Karpas-422 (cell line): Measurements from ENCODE around the gene TEX38. TPM values are rescaled to one million over a fixed set of nuclear protein-coding genes. Genes with fewer than 3 reads are reported as not detected.
"Not testable (repeated sequence)": the region's sequence is repeated elsewhere in the genome, so short reads cannot be mapped to it uniquely, and the experiment has no call there.

ENCODE experiments used
- DNase-seq: peaks from one replicate; pipeline ENCODE4 v3.0.0-alpha.2; 2015
- H2AFZ ChIP-seq: fragments of 200-600 bp; sonication (generic); 2 replicates; pipeline ENCODE4 v1.6.1; 2014; ENCODE audit warnings: antibody characterized with exemption, low read length, mixed read lengths
- H3K27ac ChIP-seq: fragments of 200-600 bp; sonication (generic); 2 replicates; pipeline ENCODE4 v1.5.1; 2014; ENCODE audit warnings: mild to moderate bottlenecking, low read length, moderate library complexity
- H3K27me3 ChIP-seq: fragments of 200-600 bp; sonication (generic); 2 replicates; pipeline ENCODE4 v1.6.1; 2014; ENCODE audit warnings: low read length, mixed read lengths
- H3K36me3 ChIP-seq: fragments of 200-600 bp; sonication (generic); 2 replicates; pipeline ENCODE4 v1.6.1; 2014; ENCODE audit warnings: low read length, mixed read lengths; ENCODE audit not compliant: insufficient read depth
- H3K4me1 ChIP-seq: fragments of 200-600 bp; sonication (generic); 2 replicates; pipeline ENCODE4 v1.6.1; 2014; ENCODE audit warnings: mild to moderate bottlenecking, low read length, mixed read lengths
- H3K4me2 ChIP-seq: fragments of 200-600 bp; sonication (generic); 2 replicates; pipeline ENCODE4 v1.6.1; 2014; ENCODE audit warnings: low read length, low read depth, mild to moderate bottlenecking; ENCODE audit not compliant: poor library complexity, severe bottlenecking
- H3K4me3 ChIP-seq: fragments of 200-600 bp; sonication (generic); 2 replicates; pipeline ENCODE4 v1.5.1; 2014; ENCODE audit warnings: mild to moderate bottlenecking, antibody characterized with exemption, low read length, mixed read lengths
- H3K79me2 ChIP-seq: fragments of 200-600 bp; sonication (generic); 2 replicates; pipeline ENCODE4 v1.6.1; 2014; ENCODE audit warnings: mild to moderate bottlenecking, low read length, mixed read lengths
- H3K9ac ChIP-seq: fragments of 200-600 bp; sonication (generic); 2 replicates; pipeline ENCODE4 v1.6.0; 2014; ENCODE audit warnings: low read length
- H3K9me2 ChIP-seq: fragments of 200-600 bp; sonication (generic), shearing (Covaris generic); replicated peaks from 2 replicates; pipeline ENCODE4 v1.6.0; 2014; ENCODE audit warnings: mild to moderate bottlenecking, low read length, moderate library complexity; ENCODE audit not compliant: insufficient read depth
- H3K9me3 ChIP-seq: fragments of 300-700, 200-600 bp; sonication (generic); 2 replicates; pipeline ENCODE4 v1.6.1; 2014; ENCODE audit warnings: low read length, mixed read lengths
- H4K20me1 ChIP-seq: fragments of 200-600 bp; sonication (generic); 2 replicates; pipeline ENCODE4 v1.6.1; 2014; ENCODE audit warnings: mild to moderate bottlenecking, antibody characterized with exemption, low read length, low read depth; ENCODE audit not compliant: insufficient read depth
- total RNA-seq: library from RNA; depleted of rRNA; stranded (reverse); fragments of >200 nt; shearing (Covaris generic); gene quantifications from 2 replicates; pipeline ENCODE4 v1.2.3, GENCODE V29; 2014; ENCODE audit warnings: low replicate concordance

Gene TEX38
- total RNA-seq, 1 experiment from 2014 or later: 0.37 TPM

DNA sequence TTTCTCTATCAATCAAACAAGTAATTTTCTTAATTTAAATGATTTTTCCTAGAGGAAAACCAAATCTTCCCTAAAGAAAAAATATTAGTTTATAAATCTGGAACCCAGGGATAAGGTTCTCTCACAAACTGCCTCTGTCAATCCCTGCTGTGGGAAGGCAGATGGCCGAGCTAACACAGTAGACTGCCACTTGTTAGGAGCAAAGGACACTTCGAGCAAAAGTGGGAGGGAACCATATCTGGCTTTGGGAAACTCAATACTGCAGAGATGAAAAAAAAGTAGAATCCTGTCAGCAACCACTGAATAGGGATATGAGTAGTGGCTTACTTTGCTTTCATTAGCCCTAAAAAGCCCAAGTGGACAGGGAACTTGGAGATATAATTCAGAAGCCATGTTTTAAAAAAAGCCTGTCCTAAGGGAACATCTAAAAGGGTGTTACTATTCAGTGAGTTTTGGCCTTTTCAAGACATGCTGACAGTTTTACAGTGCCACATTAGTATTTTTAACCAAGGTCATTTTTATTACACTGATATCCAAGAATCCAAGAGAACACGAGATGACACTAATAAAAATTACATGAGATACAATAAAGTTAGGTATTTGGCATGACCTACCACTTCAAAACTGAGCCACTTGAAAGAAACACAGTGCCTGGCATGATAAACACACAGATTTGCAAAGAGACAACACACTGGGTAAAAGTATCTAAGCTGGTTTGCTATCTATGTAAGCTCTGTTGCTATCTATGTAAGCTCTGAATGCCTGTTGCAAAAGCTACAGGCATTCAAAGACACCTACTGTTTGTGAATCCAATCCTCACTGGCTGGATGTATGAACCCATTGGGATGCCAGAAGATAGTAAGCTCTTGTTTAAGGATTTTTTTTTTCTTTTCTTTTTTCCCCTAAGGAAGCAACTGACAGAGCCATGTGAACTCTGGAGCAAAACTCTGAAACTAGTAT is 21.4 kb downstream of the TEX38 start:
- H3K79me2 ChIP-seq: peaks cover 54% of the 10 kb centered on the region
- no peaks in the 10 kb centered on the region for H3K9me2 ChIP-seq
- H3K9ac ChIP-seq: no peak overlapping the region
- H4K20me1 ChIP-seq: no peaks in the 10 kb centered on the region; the same call in 1 of the 2 replicates
- H3K4me3 ChIP-seq: no peak overlapping the region
- H3K4me1 ChIP-seq: no peaks in the 10 kb centered on the region
- H3K27ac ChIP-seq: no peak overlapping the region
- DNase-seq: no peak
- H3K36me3 ChIP-seq: peaks cover 65% of the 10 kb centered on the region
- H3K27me3 ChIP-seq: no peaks in the 10 kb centered on the region
- no peak overlapping the region for H3K4me2 ChIP-seq
- H3K9me3 ChIP-seq: no peaks in the 10 kb centered on the region
- no peak overlapping the region for H2AFZ ChIP-seq

DNA sequence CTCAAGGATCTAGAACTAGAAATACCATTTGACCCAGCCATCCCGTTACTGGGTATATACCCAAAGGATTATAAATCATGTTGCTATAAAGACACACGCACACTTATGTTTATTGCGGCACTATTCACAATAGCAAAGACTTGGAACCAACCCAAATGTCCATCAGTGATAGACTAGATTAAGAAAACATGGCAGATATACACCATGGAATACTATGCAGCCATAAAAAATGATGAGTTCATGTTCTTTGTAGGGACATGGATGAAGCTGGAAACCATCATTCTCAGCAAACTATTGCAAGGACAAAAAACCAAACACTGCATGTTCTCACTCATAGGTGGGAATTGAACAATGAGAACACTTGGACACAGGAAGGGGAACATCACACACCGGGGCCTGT is 23.0 kb downstream of the TEX38 start:
- H3K9me2 ChIP-seq, H3K27ac ChIP-seq, H3K9ac ChIP-seq, H3K9me3 ChIP-seq, H3K4me3 ChIP-seq, H3K4me2 ChIP-seq, H4K20me1 ChIP-seq, DNase-seq, H3K27me3 ChIP-seq, H3K4me1 ChIP-seq, H2AFZ ChIP-seq: not testable (repeated sequence)
- peaks cover 70% of the 10 kb centered on the region for H3K79me2 ChIP-seq
- peaks cover 72% of the 10 kb centered on the region for H3K36me3 ChIP-seq

DNA sequence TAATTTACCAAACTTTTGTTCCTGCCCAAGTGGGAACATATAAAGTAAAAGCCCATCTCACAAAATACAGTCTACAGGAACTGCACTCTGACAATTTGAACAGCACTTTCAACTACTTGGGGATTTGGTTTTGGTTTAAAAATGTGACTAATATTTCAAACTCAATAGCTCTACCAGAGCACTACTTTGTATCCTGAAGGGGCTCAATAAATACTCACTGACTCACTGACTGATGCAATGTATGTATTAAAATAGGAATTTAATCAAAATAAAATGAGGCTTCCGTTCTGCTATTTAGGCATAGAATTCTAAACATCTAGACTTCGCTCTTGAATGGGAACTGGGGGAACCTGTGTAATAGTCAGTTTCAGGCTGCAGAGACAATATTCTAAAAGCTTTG is 25.4 kb downstream of the TEX38 start:
- no peaks in the 10 kb centered on the region for H3K9me2 ChIP-seq
- H3K4me1 ChIP-seq: no peaks in the 10 kb centered on the region
- H3K9ac ChIP-seq: no peak overlapping the region
- peaks cover 58% of the 10 kb centered on the region for H3K36me3 ChIP-seq
- no peak overlapping the region for H3K4me3 ChIP-seq
- H4K20me1 ChIP-seq: no peaks in the 10 kb centered on the region
- no peak overlapping the region for H3K27ac ChIP-seq
- H3K4me2 ChIP-seq: no peak overlapping the region
- peaks cover 82% of the 10 kb centered on the region for H3K79me2 ChIP-seq
- no peaks in the 10 kb centered on the region for H3K9me3 ChIP-seq
- no peak overlapping the region for H2AFZ ChIP-seq
- no peak for DNase-seq
- H3K27me3 ChIP-seq: no peaks in the 10 kb centered on the region

DNA sequence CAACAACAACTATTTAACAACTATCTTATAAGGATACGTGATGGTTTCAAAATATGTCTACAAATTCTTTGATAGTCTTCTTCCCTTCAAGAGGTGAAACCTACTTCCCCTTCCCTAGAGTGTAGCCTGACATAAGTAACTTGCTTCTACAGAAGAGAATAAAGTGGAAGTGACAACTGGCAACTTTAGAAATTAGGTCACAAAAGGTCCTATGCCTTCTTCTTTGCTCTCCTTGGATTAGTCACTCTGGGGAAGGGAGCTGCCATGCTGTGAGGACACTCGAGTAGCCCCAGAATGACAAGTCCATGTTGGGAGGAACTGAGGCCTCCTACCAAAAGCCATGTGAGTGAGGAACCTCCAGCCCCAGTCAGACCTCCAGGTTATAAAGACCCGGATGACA is 28.0 kb downstream of the TEX38 start:
- H2AFZ ChIP-seq: no peak overlapping the region
- no peaks in the 10 kb centered on the region for H3K4me1 ChIP-seq
- H3K4me2 ChIP-seq: no peak overlapping the region
- H3K27me3 ChIP-seq: no peaks in the 10 kb centered on the region
- no peaks in the 10 kb centered on the region for H4K20me1 ChIP-seq
- H3K9ac ChIP-seq: no peak overlapping the region
- no peak for DNase-seq
- H3K79me2 ChIP-seq: peaks cover 89% of the 10 kb centered on the region
- H3K27ac ChIP-seq: no peak overlapping the region
- no peaks in the 10 kb centered on the region for H3K9me3 ChIP-seq
- no peak overlapping the region for H3K4me3 ChIP-seq
- peaks cover 61% of the 10 kb centered on the region for H3K36me3 ChIP-seq
- no peaks in the 10 kb centered on the region for H3K9me2 ChIP-seq

DNA sequence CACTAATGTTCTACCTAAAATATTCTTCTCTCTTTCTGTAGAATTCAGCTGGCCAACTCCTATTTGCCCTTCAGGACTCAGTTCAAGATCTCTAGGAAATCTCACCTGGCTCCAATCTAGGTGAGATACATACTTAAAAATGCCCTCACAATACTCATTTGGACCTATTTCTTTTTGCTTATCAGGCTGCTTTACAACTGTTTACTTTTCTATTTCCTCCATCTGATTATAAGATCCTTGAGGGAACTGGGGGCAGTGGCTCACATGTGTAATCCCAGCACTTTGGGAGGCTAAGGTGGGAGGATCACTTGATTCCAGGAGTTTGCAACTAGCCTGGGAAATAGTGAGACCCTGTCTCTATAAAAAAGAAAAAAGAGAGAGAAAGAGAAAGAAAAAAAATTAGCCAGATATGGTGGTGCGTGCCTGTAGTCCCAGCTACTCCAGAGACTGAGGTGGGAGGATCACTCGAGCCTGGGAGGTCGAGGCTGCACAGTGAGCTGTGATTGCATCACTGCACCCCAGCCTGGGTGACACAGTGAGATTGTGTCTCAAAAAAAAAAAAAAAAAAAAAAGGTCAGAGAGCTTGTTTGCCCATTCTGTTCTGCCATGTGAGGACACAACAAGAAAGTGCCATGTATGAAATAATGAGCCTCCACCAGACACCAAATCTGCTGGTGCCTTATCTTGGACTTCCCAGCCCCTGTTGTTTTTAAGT is 32.4 kb downstream of the TEX38 start:
- no peak overlapping the region for H2AFZ ChIP-seq
- no peaks in the 10 kb centered on the region for H3K9me2 ChIP-seq
- H3K27ac ChIP-seq: no peak overlapping the region
- H3K9me3 ChIP-seq: no peaks in the 10 kb centered on the region
- H3K27me3 ChIP-seq: no peaks in the 10 kb centered on the region
- no peaks in the 10 kb centered on the region for H3K4me1 ChIP-seq
- no peak overlapping the region for H3K4me3 ChIP-seq
- no peak overlapping the region for H3K9ac ChIP-seq
- no peaks in the 10 kb centered on the region for H4K20me1 ChIP-seq
- H3K36me3 ChIP-seq: peaks cover 55% of the 10 kb centered on the region
- H3K79me2 ChIP-seq: peaks cover 90% of the 10 kb centered on the region
- H3K4me2 ChIP-seq: no peak overlapping the region
- no peak for DNase-seq

DNA sequence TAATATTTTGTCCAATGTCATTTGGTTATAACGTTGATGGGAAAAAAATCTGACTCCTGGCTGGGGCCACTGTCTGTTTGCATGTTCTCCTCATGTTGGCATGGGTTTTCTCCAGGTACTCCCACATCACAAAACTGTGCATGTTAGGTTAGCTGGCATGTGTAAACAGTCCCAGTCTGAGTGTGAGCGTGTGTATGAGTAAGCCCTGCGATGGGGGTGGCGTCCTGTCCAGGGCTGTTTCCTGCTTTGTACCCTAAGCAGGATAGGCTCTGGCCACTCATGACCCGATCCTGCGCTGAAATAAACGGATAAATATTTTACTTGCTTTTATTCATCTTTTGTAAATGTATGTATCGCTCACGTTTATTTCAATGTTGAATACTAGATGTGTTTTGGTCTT is 33.8 kb downstream of the TEX38 start:
- no peak for DNase-seq
- no peaks in the 10 kb centered on the region for H3K27me3 ChIP-seq
- H3K4me1 ChIP-seq: no peaks in the 10 kb centered on the region
- peaks cover 53% of the 10 kb centered on the region for H3K36me3 ChIP-seq
- no peak overlapping the region for H3K9ac ChIP-seq
- H3K9me3 ChIP-seq: no peaks in the 10 kb centered on the region
- H3K79me2 ChIP-seq: peaks cover 85% of the 10 kb centered on the region
- no peak overlapping the region for H2AFZ ChIP-seq
- H4K20me1 ChIP-seq: no peaks in the 10 kb centered on the region
- no peak overlapping the region for H3K27ac ChIP-seq
- H3K9me2 ChIP-seq: no peaks in the 10 kb centered on the region
- no peak overlapping the region for H3K4me2 ChIP-seq
- H3K4me3 ChIP-seq: no peak overlapping the region

DNA sequence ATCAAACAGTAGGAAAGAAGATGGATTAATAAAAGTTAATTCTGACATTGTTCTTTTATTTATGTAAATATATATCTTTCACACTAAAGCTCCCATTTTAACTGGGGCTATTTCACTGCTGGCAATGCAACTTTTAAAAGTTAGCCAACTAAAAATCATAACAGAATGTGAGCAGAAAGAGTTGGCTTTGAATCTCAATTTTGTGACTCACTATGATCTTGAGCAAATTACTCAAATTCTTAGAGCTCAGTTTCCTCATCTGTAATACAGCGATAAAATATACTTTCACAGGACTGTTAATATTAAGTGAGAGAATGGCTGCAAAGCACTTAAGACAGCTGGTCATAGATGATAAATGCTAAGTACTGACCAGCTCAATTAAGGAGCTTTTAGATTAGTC is 36.5 kb downstream of the TEX38 start:
- Histone ChIP-seq H3K36me3 (peaks cover 63% of the 10 kb centered on the region; the same call in 1 of the 2 replicates), H3K27me3 (no peaks in the 10 kb centered on the region), H3K27ac (no peak overlapping the region), H3K4me1 (no peaks in the 10 kb centered on the region), H3K9me3 (no peaks in the 10 kb centered on the region), H3K9me2 (no peaks in the 10 kb centered on the region), H3K4me2 (no peak overlapping the region), H3K9ac (no peak overlapping the region), H3K4me3 (no peak overlapping the region), H3K79me2 (peaks cover 91% of the 10 kb centered on the region), H2AFZ (no peak overlapping the region), H4K20me1 (no peaks in the 10 kb centered on the region)
- no peak for DNase-seq

DNA sequence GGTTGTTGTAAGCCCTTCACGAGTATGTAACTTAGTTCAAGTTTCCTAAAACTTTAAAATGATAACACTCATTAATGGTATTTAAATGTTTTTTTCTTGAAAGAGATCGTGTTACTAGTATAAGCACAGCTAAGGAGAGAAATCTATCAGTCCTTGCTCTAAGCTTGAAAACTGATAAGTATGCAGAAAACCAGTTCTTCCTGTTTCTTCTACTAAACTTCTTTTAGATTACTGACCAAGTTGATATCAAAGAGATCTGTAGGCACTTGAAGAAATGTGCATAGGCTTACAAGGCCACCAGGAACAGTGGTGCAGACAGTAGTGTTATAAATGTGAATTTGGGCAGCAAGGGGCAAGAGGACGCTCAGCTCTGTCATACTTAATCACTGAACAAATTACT is 43.3 kb downstream of the TEX38 start:
- H3K4me2 ChIP-seq: no peak overlapping the region
- no peaks in the 10 kb centered on the region for H3K9me3 ChIP-seq

More for the DNA sequence above, 43.3 kb downstream of the TEX38 start:
- Histone ChIP-seq H3K9me2 (no peaks in the 10 kb centered on the region), H3K27me3 (no peaks in the 10 kb centered on the region), H3K27ac (no peak overlapping the region), H3K4me3 (no peak overlapping the region), H3K79me2 (peaks cover 85% of the 10 kb centered on the region), H4K20me1 (peaks cover 17% of the 10 kb centered on the region; the same call in 1 of the 2 replicates), H3K36me3 (peaks cover 44% of the 10 kb centered on the region; the same call in 1 of the 2 replicates), H3K9ac (no peak overlapping the region), H2AFZ (no peak overlapping the region), H3K4me1 (peaks cover 27% of the 10 kb centered on the region)
- DNase-seq: no peak
